ENCODE measurements around the gene ALOX15. TPM values are rescaled to one million over a fixed set of nuclear protein-coding genes. Genes with fewer than 3 reads are reported as not detected.

The ALOX15 gene
- total RNA-seq, 1 experiment from 2014 or later = not detected

DNA sequence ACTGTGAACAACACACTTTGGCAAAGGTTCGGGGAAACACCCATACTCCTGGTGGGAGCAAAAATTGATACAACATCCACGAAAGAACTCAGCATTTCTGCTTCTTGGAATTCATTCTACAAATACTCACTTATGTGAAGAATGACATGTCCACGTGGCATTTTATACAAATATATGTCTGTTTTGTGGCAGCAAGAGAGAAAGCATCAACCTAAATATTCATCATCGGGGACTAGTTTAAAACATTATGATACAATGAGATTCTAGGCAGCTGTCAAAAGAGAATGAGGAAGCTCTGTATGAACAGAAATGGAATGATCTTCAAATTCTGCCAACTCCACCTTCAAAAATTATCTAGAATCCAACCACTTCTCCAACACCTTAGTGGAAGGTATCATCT lies 25.7 kb upstream of the ALOX15 start:
- no peaks in the 10 kb centered on the region for H3K9me3 ChIP-seq (ENCODE audit: control insufficient read depth, insufficient read depth, low read depth, low read length)
- DNase-seq (ENCODE audit: low read depth, low spot score) (no peak), ATAC-seq (no peak)
- intact Hi-C loops (cut with micrococcal nuclease; ENCODE audit: unreplicated experiment) (no loop called here), in situ Hi-C loops (cut with HindIII; ENCODE audit: low pct_unique_long_range_greater_than_20kb, low sequenced_read_pairs) (no loop called here)
- ChIA-PET CTCF (no interaction called here), POLR2A (no interaction called here)
- H3K4me1 ChIP-seq (ENCODE audit: control insufficient read depth, insufficient read depth, low read length) = no peaks in the 10 kb centered on the region
- H3K36me3 ChIP-seq (ENCODE audit: control insufficient read depth, insufficient read depth, low read length) = no peaks in the 10 kb centered on the region
- no peak for TF ChIP-seq REST (IDR thresholded peaks at IDR 0.05; ENCODE audit: insufficient read depth in 1 of 2, low read depth in 2 of 2, low read length in 1 of 2)
- no peak for TF ChIP-seq SIN3A (IDR thresholded peaks at IDR 0.05; ENCODE audit: borderline replicate concordance, insufficient read depth, low read depth, low read length)
- no peak for TF ChIP-seq TCF7L2 (IDR thresholded peaks at IDR 0.05; ENCODE audit: low read depth, low read length)
- TF ChIP-seq, protein P1, sequence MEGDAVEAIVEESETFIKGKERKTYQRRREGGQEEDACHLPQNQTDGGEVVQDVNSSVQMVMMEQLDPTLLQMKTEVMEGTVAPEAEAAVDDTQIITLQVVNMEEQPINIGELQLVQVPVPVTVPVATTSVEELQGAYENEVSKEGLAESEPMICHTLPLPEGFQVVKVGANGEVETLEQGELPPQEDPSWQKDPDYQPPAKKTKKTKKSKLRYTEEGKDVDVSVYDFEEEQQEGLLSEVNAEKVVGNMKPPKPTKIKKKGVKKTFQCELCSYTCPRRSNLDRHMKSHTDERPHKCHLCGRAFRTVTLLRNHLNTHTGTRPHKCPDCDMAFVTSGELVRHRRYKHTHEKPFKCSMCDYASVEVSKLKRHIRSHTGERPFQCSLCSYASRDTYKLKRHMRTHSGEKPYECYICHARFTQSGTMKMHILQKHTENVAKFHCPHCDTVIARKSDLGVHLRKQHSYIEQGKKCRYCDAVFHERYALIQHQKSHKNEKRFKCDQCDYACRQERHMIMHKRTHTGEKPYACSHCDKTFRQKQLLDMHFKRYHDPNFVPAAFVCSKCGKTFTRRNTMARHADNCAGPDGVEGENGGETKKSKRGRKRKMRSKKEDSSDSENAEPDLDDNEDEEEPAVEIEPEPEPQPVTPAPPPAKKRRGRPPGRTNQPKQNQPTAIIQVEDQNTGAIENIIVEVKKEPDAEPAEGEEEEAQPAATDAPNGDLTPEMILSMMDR (IDR thresholded peaks at IDR 0.05) = no peak
- TF ChIP-seq POLR2AphosphoS5 (IDR thresholded peaks at IDR 0.05; ENCODE audit: low read depth, low read length) = no peak
- H3K27me3 ChIP-seq (ENCODE audit: control insufficient read depth, insufficient read depth, low read length) = no peaks in the 10 kb centered on the region
- no peak overlapping the region for H3K27ac ChIP-seq (ENCODE audit: low read length)
- BruUV-seq (replicated peaks) = no TSS peak
- H3K4me3 ChIP-seq (ENCODE audit: low read depth in 2 of 2, low read length in 2 of 2) = no peak overlapping the region

DNA sequence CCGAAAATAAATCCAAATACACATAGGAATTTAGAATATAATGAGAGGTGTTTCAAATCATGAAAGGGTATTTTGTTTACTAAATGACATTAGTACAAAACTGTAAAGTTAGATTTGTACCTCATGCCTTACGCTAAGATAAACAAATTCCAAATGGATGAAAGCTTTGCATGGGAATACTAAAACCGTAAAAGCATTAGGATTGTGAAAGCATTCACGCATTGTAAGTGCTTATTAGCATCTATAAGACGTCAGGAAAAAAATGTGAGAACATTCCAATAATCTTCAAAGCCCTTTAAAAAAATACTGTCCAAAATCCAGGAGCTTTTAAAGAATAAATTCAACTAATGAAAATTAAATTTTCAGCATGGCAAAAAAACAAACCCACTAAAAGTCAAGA lies 24.8 kb upstream of the ALOX15 start:
- ATAC-seq (no peak), DNase-seq (ENCODE audit: low read depth, low spot score) (no peak)
- CTCF ChIA-PET = no interaction called here
- BruUV-seq (replicated peaks) = no TSS peak
- no peak overlapping the region for H3K27ac ChIP-seq (ENCODE audit: low read length)
- H3K27me3 ChIP-seq (ENCODE audit: control insufficient read depth, insufficient read depth, low read length) = no peaks in the 10 kb centered on the region
- TF ChIP-seq, protein P1 (IDR thresholded peaks at IDR 0.05) = no peak
- no peak for TF ChIP-seq SIN3A (IDR thresholded peaks at IDR 0.05; ENCODE audit: borderline replicate concordance, insufficient read depth, low read depth, low read length)
- no peak for TF ChIP-seq POLR2AphosphoS5 (IDR thresholded peaks at IDR 0.05; ENCODE audit: low read depth, low read length)
- H3K9me3 ChIP-seq (ENCODE audit: control insufficient read depth, insufficient read depth, low read depth, low read length) = no peaks in the 10 kb centered on the region
- POLR2A ChIA-PET = no interaction called here
- no peak overlapping the region for H3K4me3 ChIP-seq (ENCODE audit: low read depth in 2 of 2, low read length in 2 of 2)
- intact Hi-C loops (cut with micrococcal nuclease; ENCODE audit: unreplicated experiment) (no loop called here), in situ Hi-C loops (cut with HindIII; ENCODE audit: low pct_unique_long_range_greater_than_20kb, low sequenced_read_pairs) (no loop called here)
- no peaks in the 10 kb centered on the region for H3K36me3 ChIP-seq (ENCODE audit: control insufficient read depth, insufficient read depth, low read length)
- no peaks in the 10 kb centered on the region for H3K4me1 ChIP-seq (ENCODE audit: control insufficient read depth, insufficient read depth, low read length)

Measured in Panc1 (cell line).